Dedifferentiated amniotic fluid mesenchymal stem cell (primary cell): ENCODE measurements around the gene SLC17A2.
"Not testable (repeated sequence)": the region's sequence is repeated elsewhere in the genome, so short reads cannot be mapped to it uniquely, and the experiment has no call there.

Experiments
- DNase-seq: peaks from one replicate; pipeline ENCODE4 v3.0.0-alpha.2; 2016; ENCODE audit errors: extremely low spot score

Gene SLC17A2

DNA sequence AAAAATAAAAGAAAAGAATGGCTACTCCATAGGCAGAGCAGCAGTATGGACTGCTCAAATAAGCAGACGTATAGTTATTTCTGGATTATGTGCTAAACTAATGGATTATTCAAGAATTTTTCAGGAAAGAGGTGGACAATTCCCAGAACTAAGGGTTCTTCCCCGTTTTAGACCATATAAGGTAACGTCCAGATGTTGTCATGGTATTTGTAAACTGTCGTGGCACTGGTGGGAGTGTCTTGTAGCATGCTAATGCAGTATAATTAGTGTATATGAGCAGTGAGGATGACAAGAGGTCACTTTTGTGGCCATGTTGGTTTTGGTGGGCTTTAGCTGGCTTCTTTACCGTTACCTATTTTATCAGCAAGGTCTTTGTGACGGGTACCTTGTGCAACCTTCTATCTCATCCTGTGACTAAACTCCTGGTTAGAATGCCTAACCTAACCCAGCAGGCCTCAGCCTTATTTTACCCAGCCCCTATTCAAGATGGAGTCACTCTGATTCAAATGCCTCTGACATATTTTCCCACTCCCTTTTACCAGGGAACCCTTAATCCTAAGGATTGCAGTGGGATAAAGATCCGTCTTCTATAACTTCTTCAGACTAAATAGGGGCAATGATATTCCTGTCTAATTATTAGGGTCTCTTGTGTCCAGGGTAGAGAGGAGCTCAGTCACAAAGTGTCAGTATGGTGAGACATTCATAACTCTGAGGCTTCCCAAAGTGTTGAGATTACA lies 21.0 kb upstream of the SLC17A2 start:
- DNase-seq = no peak

- DNase-seq = no peak
Observed at GRCh38 chr6:25950297-25950696, 19.8 kb upstream of the SLC17A2 start.

DNA sequence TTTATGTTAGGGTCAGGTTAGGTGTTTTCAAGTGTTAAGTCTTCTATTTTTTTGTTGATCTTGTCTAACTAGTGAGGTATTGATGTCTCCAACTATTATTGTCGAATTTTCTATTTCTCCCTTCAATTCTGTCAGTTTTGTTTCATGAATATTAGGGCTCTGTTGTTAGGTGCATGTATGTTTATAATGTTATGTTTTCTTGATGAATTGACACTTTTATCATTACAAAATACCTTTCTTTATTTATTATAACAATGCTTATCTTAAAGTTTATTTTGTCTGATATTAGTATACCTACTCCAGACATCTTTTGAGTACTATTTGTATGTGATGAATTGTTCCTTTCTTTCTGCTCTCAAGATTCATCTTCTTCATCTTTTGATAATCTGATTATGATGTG lies 19.2 kb upstream of the SLC17A2 start:
- no peak for DNase-seq

DNA sequence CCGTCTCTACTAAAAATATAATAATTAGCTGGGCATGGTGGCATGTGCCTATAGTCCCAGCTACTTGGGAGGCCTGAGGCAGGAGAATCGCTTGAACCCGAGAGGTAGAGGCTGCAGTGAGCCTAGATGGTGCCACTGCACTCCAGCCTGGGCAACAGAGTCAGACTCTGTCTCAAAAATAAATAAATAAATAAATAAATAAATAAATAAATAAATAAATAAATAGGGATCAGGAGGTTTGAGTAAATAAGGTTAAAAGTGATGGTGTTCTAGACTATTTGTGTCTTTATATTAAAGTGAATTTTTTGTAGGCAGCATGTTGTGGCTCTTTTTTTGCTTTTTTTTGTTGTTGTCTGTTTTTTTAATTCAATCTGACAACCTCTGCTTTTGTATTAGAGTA lies 17.0 kb upstream of the SLC17A2 start:
- not testable (repeated sequence) for DNase-seq

- no peak for DNase-seq
Observed at GRCh38 chr6:25946631-25947030, 16.1 kb upstream of the SLC17A2 start.

DNA sequence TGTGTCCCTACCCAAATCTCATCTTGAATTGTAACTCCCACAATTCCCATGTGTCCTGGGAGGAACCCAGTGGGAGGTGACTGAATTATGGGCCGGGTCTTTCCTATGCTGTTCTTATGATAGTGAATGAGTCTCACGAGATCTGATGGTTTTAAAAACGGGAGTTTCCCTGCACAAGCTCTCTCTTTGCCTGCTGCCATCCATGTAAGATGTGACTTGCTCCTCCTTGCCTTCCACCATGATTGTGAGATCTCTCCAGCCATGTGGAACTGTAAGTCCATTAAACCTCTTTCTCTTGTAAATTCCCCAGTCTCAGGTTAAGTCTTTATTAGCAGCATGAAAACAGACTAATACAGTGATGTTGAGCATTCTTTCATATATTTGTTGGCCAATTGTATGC lies 15.2 kb upstream of the SLC17A2 start:
- not testable (repeated sequence) for DNase-seq

DNA sequence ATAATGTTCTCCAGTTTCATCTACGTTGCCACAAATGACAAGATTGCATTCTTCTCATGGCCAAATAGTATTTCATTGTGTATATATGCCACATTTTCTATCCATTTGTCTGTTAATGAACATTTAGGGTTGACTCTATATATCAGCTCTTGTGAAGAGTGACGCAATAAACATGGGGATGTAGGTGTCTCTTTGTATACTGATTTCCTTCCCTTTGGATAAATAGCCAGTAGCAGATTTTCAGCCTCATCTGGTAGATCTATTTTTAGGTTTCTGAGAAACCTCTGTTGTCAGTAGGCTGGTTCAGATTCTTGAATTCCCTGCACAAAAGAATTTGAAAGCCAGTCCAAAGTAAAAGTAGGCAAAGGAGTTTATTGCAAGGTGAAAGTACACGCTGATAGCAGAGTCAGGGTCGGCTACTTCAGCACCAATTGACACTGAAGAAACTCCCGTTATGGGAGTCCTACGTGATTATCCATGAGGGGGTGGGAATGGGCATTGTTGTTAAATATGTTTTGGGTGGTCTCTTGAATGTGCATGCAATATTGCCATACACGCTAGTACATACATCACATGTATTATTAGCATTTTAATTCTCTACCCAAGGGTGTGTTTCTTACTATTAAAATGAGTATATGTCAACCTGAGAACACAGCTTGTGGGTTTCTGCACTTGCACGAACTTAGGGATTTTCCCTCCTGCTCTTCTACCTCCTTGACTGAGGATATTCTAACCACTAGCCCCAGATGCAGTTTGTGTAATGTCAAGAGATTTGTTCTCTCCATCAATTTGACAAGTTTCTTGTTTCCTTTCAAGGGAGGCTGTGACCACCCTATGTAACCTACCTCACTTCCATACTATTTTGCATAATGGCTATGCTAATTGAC lies 14.4 kb upstream of the SLC17A2 start:
- DNase-seq = no peak

DNA sequence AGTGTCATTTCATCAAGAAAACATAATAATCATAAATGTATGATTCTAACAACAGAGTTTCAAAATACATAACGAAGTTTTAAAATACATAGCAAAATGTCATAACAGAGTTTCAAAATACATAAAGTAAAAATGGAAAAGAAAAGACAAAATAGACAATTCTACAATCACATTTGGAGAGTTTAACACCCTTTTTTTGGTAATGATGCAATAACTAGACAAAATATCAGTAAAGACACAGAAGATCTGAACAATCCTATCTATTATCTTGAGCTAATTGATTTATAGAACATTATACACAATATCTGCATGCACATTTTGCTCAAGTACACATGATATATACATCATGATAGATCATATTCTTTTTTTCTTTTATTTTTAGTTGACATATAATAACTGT lies 13.4 kb upstream of the SLC17A2 start:
- DNase-seq = no peak

- DNase-seq = peak; percentile 33
Observed at GRCh38 chr6:25942561-25943147, 12.2 kb upstream of the SLC17A2 start.

DNA sequence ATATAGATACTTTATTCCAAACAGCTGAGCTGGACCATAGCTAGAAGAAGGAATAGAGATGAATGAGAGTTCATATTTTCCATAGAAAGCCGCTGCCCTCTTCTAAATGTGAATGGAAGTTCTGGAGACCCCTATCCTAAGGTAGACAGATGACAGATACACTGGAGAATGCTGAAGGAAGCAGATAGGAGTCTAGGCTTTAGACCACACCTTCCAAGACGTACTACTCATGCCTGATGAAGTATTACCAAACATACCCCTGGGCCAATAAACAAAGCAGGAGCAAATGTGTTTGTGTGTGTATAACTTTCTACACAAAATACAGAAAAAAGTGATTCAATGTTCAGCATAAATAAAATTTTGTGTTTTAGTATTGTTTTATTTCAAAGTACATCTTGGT lies 9.1 kb upstream of the SLC17A2 start:
- DNase-seq = no peak

DNA sequence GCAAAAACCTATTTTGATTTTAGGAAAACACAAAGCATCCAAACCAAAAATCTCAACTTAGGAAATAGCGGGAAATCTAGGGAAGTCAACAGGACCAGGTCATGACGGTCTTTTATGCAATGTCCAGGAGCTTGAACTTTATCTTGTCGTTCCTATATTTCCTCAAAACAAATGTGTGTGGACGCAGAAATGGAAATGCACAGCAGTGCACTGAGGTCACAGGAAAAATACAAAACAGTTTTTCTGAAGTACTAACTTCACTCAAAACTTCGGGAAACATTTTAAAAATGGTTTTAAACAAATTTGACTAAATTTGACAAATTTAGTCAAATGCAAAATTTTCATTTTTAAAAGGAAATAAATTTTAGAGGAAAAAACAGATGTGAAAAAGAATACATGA lies 5.5 kb upstream of the SLC17A2 start:
- no peak for DNase-seq

GRCh38 chr6:25934735-25935313 lies 4.3 kb upstream of the SLC17A2 start:
- no peak for DNase-seq

GRCh38 chr6:25934156-25934555 lies 3.7 kb upstream of the SLC17A2 start:
- no peak for DNase-seq

- no peak for DNase-seq
Observed at GRCh38 chr6:25931411-25931709, 869 bp upstream of the SLC17A2 start.

- DNase-seq = not testable (repeated sequence)
Observed at GRCh38 chr6:25929785-25930184, 706 bp downstream of the SLC17A2 start.

DNA sequence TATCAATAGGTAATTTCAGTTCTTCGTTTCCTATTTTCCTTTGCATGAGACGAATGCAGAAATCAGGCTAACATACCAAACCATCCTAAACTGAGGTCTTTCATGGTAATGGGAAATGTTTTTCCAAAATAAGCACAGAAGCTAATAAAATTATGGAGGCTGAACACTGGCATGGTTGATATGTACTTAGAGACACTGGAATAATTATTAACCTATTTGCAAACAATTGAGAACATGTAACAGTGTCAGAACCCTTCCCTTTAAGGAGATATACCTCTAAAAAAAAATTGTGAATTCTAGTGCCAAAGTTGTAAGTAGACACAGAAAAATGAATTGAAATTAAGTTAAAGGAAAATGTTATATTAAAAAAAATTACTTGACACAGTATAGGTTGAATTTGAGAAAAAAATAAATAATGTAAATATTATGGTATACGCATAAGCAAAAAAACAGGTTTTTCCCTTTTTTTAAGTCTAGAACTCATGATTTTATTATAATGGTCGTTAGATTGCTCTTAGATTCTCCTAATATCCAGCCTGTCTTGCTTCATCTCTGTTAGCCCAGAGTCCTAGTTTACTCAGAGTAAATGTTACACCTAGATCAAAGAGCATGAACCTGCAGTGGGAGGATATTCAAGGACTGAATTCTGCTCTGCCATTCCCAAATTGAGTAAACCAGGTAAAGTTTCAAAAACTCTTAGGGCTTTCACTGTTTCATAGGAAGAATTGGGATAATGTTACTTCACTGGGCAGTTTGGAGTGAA lies 1.7 kb downstream of the SLC17A2 start:
- no peak for DNase-seq

DNA sequence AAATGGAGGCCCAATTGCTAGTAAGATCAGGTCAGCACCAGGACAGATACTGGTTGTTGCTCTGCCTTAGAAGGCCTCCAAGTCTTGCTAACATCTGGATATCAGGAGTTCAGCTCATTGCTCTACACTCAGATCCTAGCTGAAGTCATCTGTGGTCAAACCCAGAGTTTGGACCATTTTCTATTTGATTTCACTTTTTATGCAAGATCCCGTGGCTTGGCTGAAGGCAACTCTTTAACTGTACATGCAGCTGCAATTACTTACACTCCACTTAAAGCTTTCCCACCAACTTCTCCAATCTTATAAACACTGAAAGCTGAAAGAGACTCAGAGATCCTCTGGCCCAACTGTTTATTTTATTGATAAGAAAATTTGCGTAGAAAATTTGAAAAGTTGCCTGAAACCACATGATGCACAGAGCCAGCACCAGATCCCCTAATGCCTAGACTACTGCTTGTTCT lies 2.7 kb downstream of the SLC17A2 start:
- DNase-seq = no peak

DNA sequence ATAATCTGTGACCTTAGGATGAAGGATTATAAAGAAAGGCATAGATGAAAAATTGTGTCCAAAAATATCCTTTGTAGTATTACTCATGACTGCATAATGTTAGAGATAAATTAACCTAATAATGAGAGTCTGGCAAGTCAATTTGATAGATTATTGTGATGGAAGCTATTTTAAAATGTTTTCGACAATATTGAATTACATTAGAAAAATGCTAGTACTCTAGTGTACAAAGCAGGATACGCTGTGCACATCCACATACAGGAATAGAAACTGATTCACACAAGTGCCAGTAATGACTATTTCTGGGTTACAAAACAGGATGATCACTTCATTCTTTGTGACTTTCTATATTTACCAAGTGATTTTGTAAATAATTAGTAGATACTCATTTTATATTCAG lies 3.3 kb downstream of the SLC17A2 start:
- no peak for DNase-seq

- no peak for DNase-seq
Observed at GRCh38 chr6:25925876-25926275, 4.6 kb downstream of the SLC17A2 start.

DNA sequence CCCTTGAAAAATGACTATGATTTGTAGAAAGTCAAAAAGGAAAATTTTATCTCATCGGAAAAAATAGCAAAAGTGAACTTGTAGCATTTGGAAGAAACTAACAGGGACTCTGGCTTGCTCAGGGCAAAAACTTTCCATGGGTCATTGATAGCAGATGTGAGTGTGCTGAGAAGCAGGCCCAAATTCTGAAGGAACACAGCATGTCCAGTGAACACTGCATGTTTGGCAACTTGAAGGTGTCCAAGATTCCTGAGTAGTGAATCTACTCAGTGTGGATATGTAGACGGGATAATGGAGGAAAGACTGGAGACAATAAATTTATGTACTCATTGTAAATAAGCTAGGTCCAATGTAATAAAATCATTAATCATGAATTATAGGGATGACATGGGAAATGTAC lies 8.2 kb downstream of the SLC17A2 start:
- DNase-seq = peak; percentile 47

DNA sequence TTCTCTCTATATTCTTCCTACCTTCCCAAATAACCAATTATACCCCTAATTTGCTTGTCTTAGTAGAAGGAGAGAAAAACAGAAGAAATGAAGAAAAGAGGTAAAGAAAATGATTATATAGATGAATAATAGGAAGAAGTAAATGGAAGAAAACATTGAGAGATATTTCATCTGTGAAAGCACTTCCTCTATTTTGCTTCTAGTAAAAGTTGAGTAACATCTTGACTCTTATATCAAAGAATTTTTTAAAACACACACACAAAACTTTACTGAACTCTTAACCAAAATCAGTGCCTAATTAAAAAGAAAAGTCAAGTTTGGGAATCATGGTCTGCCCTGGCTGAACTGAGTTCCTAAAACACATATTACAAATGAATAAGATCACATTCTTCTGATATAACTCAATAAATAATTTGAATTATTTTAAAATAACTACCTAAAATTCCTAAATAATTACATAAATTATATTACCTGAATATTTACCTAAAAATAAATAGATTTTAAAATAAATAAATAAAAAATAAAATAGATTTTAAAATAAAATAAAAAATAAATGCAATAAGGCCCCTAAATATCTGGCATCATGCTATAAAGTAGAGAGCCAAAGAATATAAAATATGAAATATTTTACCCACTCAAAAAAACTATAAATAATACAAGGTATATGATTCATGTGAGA lies 8.8 kb downstream of the SLC17A2 start:
- DNase-seq = no peak
